HCT116 (cell line): ENCODE results near the gene KANK2. TPM values are rescaled to one million over a fixed set of nuclear protein-coding genes. Genes with fewer than 3 reads are reported as not detected.

ENCODE experiments used
- ATAC-seq: fragments of 200-7000 bp; cut with Tn5 transposase; 2 replicates; pipeline ENCODE4 v1.9.1; 2020; ENCODE audit warnings: mild to moderate bottlenecking, moderate library complexity
- BruUV-seq: library from RNA; stranded (reverse); fragments of 400-500 nt; replicated peaks from 2 replicates; lab custom pipeline; 2021; lab: Mats Ljungman, UMichigan
- CTCF ChIA-PET: fragments of 300-600 bp; sonication (Branson Sonifier 250); formaldehyde crosslinking; loops from one replicate; lab custom pipeline; 2021; ENCODE audit warnings: antibody characterized with exemption; lab: Charles Lee
- POLR2A ChIA-PET: fragments of 300-600, 350-600 bp; sonication (Branson Sonifier 250); formaldehyde crosslinking; loops from one replicate; lab custom pipeline; 2021; ENCODE audit warnings: antibody characterized with exemption; lab: Charles Lee
- RAD21 ChIA-PET, 2 experiments: fragments of 300-600 bp; sonication (Branson Sonifier 250); formaldehyde crosslinking; loops; one replicate each; lab custom pipeline; 2023; ENCODE audit warnings: low total read pairs in 2 of 2; ENCODE audit not compliant: uncharacterized antibody in 2 of 2, unreplicated experiment in 2 of 2, low non-redundant PET in 1 of 2; lab: Charles Lee
- DNase-seq: peaks from one replicate; pipeline ENCODE4 v3.0.0-alpha.2; 2010; ENCODE audit warnings: low read depth, low spot score
- H2AFZ ChIP-seq: fragments of 200-600 bp; shearing (Covaris generic), sonication (generic); 2 replicates; pipeline ENCODE4 v1.6.1; 2017; ENCODE audit warnings: low read depth, mixed run types, mixed read lengths, antibody characterized with exemption, low read length; ENCODE audit not compliant: poor library complexity, severe bottlenecking
- H3K27ac ChIP-seq: 2 replicates; pipeline ENCODE4 v1.5.1; 2012; ENCODE audit warnings: low read depth, low read length
- H3K27me3 ChIP-seq: fragments of 200-600 bp; sonication (generic); 2 replicates; pipeline ENCODE4 v1.6.1; 2016; ENCODE audit warnings: mixed run types, low read length, mixed read lengths; ENCODE audit not compliant: insufficient read depth
- H3K36me3 ChIP-seq, 2 experiments: fragments of 200-500 bp in 1 of 2; fragments of 200-600 bp in 1 of 2; sonication (Bioruptor generic) in 1 of 2; sonication (generic) in 1 of 2; 2 replicates each; pipeline versions ENCODE4 v1.5.1 to v1.6.1; 2014 to 2016; ENCODE audit warnings: low read length in 2 of 2, inconsistent platforms in 1 of 2, mixed read lengths in 1 of 2, mixed run types in 1 of 2; ENCODE audit not compliant: insufficient read depth in 2 of 2, control insufficient read depth in 1 of 2
- H3K4me1 ChIP-seq, 2 experiments: fragments of 200-600 bp in 1 of 2; sonication (generic) in 1 of 2; 2 replicates each; pipeline versions ENCODE4 v1.5.1 to v1.6.1; 2012 to 2017; ENCODE audit warnings: low read length in 2 of 2, inconsistent platforms in 1 of 2, mild to moderate bottlenecking in 1 of 2, mixed read lengths in 1 of 2, mixed run types in 1 of 2, moderate library complexity in 1 of 2; ENCODE audit not compliant: insufficient read depth in 2 of 2, control insufficient read depth in 1 of 2
- H3K4me2 ChIP-seq: fragments of 200-600 bp; sonication (generic); 2 replicates; pipeline ENCODE4 v1.6.1; 2017; ENCODE audit warnings: mixed run types, low read length, mixed read lengths
- H3K4me3 ChIP-seq, 2 experiments: fragments of 200-600 bp in 1 of 2; sonication (generic) in 1 of 2; replicated peaks in 1 of 2; 2 replicates each; pipeline ENCODE4 v1.5.1; 2011 to 2016; ENCODE audit warnings: low read length in 2 of 2, control low read depth in 1 of 2, low read depth in 1 of 2, mild to moderate bottlenecking in 1 of 2, mixed read lengths in 1 of 2, mixed run types in 1 of 2
- H3K79me2 ChIP-seq: fragments of 200-600 bp; sonication (generic); 2 replicates; pipeline ENCODE4 v1.6.1; 2017; ENCODE audit warnings: mild to moderate bottlenecking, mixed run types, low read length, moderate library complexity, mixed read lengths; ENCODE audit not compliant: insufficient read depth
- H3K9ac ChIP-seq: fragments of 200-600 bp; sonication (generic); 2 replicates; pipeline ENCODE4 v1.6.1; 2016; ENCODE audit warnings: low read length, mixed read lengths
- H3K9me2 ChIP-seq: fragments of 200-600 bp; sonication (generic), shearing (Covaris generic); 2 replicates; pipeline ENCODE4 v1.6.1; 2017; ENCODE audit warnings: mixed run types, mild to moderate bottlenecking, moderate library complexity; ENCODE audit not compliant: insufficient read depth
- H3K9me3 ChIP-seq, 2 experiments: fragments of 200-500 bp in 1 of 2; fragments of 200-600 bp in 1 of 2; sonication (Bioruptor generic) in 1 of 2; sonication (generic) in 1 of 2; 2 replicates each; pipeline ENCODE4 v1.6.1; 2014 to 2017; ENCODE audit warnings: low read length in 2 of 2, mixed read lengths in 2 of 2, inconsistent platforms in 1 of 2, low read depth in 1 of 2, mild to moderate bottlenecking in 1 of 2, mixed run types in 1 of 2, moderate library complexity in 1 of 2; ENCODE audit not compliant: control insufficient read depth in 1 of 2, insufficient read depth in 1 of 2
- H4K20me1 ChIP-seq: fragments of 200-600 bp; sonication (generic), shearing (Covaris generic); 2 replicates; pipeline ENCODE4 v1.6.1; 2017; ENCODE audit warnings: mixed run types, mild to moderate bottlenecking, moderate library complexity; ENCODE audit not compliant: insufficient read depth
- CEBPB ChIP-seq: IDR thresholded peaks from 2 replicates; pipeline ENCODE4 v1.6.1; 2012; ENCODE audit warnings: low read depth
- EGR1 ChIP-seq: IDR thresholded peaks from 2 replicates; pipeline ENCODE4 v1.6.1; 2012; ENCODE audit warnings: low read depth
- ELF1 ChIP-seq: IDR thresholded peaks from 2 replicates; pipeline ENCODE4 v1.6.1; 2012; ENCODE audit warnings: low read depth, borderline replicate concordance
- EZH2phosphoT487 ChIP-seq: fragments of 200-600 bp; IDR thresholded peaks from 2 replicates; pipeline ENCODE4 v1.6.1; 2018; ENCODE audit warnings: antibody characterized with exemption, borderline replicate concordance
- FOSL1 ChIP-seq: IDR thresholded peaks from 2 replicates; pipeline ENCODE4 v1.6.1; 2012; ENCODE audit warnings: low read depth
- JUND ChIP-seq: IDR thresholded peaks from 2 replicates; pipeline ENCODE4 v1.6.1; 2012
- POLR2A ChIP-seq: IDR thresholded peaks from 2 replicates; pipeline ENCODE4 v1.7.0; 2011; ENCODE audit warnings: borderline replicate concordance; ENCODE audit not compliant: insufficient read depth, insufficient read length; ENCODE audit errors: extremely low read depth
- POLR2AphosphoS5 ChIP-seq: IDR thresholded peaks from 2 replicates; pipeline ENCODE4 v1.6.1; 2011; ENCODE audit warnings: mild to moderate bottlenecking, low read depth, low read length, moderate library complexity
- SIN3A ChIP-seq: IDR thresholded peaks from 2 replicates; pipeline ENCODE4 v1.6.1; 2012; ENCODE audit warnings: low read depth
- SP1 ChIP-seq: IDR thresholded peaks from 2 replicates; pipeline ENCODE4 v1.6.1; 2012; ENCODE audit warnings: low read depth
- SRF ChIP-seq: IDR thresholded peaks from 2 replicates; pipeline ENCODE4 v1.6.1; 2012; ENCODE audit warnings: low read depth
- TCF7L2 ChIP-seq: IDR thresholded peaks from 2 replicates; pipeline ENCODE4 v1.7.0; 2011; ENCODE audit warnings: borderline replicate concordance, inconsistent platforms; ENCODE audit not compliant: insufficient read depth, insufficient read length; ENCODE audit errors: extremely low read depth
- YY1 ChIP-seq: IDR thresholded peaks from 2 replicates; pipeline ENCODE4 v1.6.1; 2011; ENCODE audit warnings: low read length, low read depth, moderate library complexity, mild to moderate bottlenecking; ENCODE audit not compliant: insufficient replicate concordance; ENCODE audit errors: extremely low read depth
- ZBTB33 ChIP-seq: IDR thresholded peaks from 2 replicates; pipeline ENCODE4 v1.6.1; 2011; ENCODE audit warnings: mild to moderate bottlenecking, low read length, moderate library complexity; ENCODE audit not compliant: insufficient replicate concordance; ENCODE audit errors: extremely low read depth
- ZNF274 ChIP-seq: fragments of 200-500 bp; sonication (Bioruptor generic); IDR thresholded peaks from 2 replicates; pipeline ENCODE4 v1.6.1; 2014; ENCODE audit warnings: mild to moderate bottlenecking, low read depth, low read length, inconsistent platforms
- intact Hi-C: fragments of 100-400 bp; cut with micrococcal nuclease; formaldehyde crosslinking; loops from 2 replicates; pipeline ENCODE4 v1.10.0; 2022
- total RNA-seq: library from RNA; stranded (reverse); gene quantifications from one replicate; pipeline ENCODE4 v1.2.1, GENCODE V29; 2021; ENCODE audit not compliant: unreplicated experiment
- TF ChIP-seq, protein P1 (sequence below): IDR thresholded peaks from 2 replicates; pipeline ENCODE4 v1.6.1; 2012
- TF ChIP-seq, protein P2 (sequence below): IDR thresholded peaks from 2 replicates; pipeline ENCODE4 v1.6.1; 2012; ENCODE audit warnings: low read depth
- TF ChIP-seq, protein P3 (sequence below), 3 experiments: fragments of 200-600 bp in 1 of 3; sonication (generic) in 1 of 3; IDR thresholded peaks in 2 of 3; conservative IDR thresholded peaks in 1 of 3; 2 replicates each; pipeline ENCODE4 v1.5.1; 2012 to 2017; ENCODE audit warnings: low read depth in 2 of 3, low read length in 2 of 3, antibody characterized with exemption in 1 of 3, borderline replicate concordance in 1 of 3, control low read depth in 1 of 3, mild to moderate bottlenecking in 1 of 3, mixed read lengths in 1 of 3, mixed run types in 1 of 3, moderate library complexity in 1 of 3; ENCODE audit not compliant: insufficient read depth in 1 of 3

KANK2 gene
- total RNA-seq, 1 experiment from 2014 or later: 43.6 TPM

DNA sequence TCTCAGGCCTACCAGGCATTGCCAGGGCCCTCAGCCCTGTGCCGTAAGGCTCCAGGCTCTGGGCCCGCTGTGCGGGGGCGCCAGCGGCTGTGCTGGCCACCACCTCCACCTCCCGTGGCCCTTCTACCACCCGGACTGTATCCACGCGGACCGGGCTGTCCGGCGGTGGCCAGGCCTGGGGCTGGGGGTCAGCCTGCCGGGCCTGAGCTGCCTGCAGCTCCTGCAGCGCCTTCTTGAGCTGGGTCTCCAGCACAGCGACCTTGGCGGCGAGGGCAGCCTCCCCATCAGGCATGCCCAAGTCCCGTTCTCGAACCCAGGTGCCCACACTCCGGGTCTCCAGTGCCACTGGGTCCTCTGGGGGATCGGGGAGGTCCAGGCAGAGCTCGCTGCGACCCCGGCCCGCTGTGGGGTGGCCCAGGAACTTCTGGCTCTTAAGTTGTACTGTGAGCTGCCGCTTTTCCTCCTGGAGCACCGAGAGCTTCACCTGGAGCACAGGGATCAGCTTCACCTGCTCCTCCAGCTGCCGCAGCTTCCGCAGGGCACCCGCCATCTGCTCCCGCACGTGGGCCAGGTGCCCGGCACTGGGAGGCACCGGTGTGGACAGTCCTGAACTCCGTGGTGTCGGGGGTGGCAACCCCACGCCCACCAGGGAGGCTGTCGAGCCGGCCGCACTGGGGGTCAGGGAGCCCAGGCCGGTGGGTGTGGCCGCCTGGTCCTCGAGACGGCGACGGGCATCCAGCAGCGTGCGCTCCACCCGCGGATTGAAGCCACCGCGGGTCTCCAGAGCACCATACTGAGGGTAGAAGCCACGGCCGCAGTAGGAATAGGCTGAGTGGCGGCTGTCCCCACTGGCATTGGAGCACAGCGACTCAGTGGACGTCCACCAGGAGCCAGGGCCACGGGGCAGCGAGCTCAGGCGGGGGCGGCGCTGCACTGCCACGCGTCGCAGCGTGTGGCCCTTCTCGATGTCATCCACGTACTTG is 4.1 kb downstream of the KANK2 start:
- intact Hi-C loops: no loop called here
- Histone ChIP-seq H3K4me2 (no peak overlapping the region), H3K9me3 (no peaks in the 10 kb centered on the region), H3K9ac (no peak overlapping the region), H3K4me3 (no peak overlapping the region), H3K27ac (no peak overlapping the region; the same call in 1 of the 2 replicates), H4K20me1 (no peaks in the 10 kb centered on the region), H3K27me3 (no peaks in the 10 kb centered on the region), H3K79me2 (0 out of 2 replicates have a peak, but pooled peaks cover 2% of the 10 kb centered on the region), H3K4me1 (peaks cover 20 to 29% of the 10 kb centered on the region in 2 experiments), H3K9me2 (no peaks in the 10 kb centered on the region), H2AFZ (no peak overlapping the region), H3K36me3 (peaks cover 0 to 8% of the 10 kb centered on the region in 2 experiments; a peak in 1 of 4 replicates)
- BruUV-seq: no TSS peak
- ChIA-PET CTCF (interaction anchor here (0.6 kb wide), 1 partner anchor 14 kb away, joined by 3 read pairs; no protein-coding TSS in a partner anchor), RAD21 (no interaction called here), POLR2A (no interaction called here)
- TF ChIP-seq, protein P1, sequence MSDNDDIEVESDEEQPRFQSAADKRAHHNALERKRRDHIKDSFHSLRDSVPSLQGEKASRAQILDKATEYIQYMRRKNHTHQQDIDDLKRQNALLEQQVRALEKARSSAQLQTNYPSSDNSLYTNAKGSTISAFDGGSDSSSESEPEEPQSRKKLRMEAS: no peak
- no peak for TF ChIP-seq POLR2AphosphoS5
- no peak for TF ChIP-seq JUND
- no peak for TF ChIP-seq TCF7L2
- TF ChIP-seq SIN3A: no peak
- TF ChIP-seq YY1: no peak
- TF ChIP-seq SP1: no peak
- TF ChIP-seq, protein P2, sequence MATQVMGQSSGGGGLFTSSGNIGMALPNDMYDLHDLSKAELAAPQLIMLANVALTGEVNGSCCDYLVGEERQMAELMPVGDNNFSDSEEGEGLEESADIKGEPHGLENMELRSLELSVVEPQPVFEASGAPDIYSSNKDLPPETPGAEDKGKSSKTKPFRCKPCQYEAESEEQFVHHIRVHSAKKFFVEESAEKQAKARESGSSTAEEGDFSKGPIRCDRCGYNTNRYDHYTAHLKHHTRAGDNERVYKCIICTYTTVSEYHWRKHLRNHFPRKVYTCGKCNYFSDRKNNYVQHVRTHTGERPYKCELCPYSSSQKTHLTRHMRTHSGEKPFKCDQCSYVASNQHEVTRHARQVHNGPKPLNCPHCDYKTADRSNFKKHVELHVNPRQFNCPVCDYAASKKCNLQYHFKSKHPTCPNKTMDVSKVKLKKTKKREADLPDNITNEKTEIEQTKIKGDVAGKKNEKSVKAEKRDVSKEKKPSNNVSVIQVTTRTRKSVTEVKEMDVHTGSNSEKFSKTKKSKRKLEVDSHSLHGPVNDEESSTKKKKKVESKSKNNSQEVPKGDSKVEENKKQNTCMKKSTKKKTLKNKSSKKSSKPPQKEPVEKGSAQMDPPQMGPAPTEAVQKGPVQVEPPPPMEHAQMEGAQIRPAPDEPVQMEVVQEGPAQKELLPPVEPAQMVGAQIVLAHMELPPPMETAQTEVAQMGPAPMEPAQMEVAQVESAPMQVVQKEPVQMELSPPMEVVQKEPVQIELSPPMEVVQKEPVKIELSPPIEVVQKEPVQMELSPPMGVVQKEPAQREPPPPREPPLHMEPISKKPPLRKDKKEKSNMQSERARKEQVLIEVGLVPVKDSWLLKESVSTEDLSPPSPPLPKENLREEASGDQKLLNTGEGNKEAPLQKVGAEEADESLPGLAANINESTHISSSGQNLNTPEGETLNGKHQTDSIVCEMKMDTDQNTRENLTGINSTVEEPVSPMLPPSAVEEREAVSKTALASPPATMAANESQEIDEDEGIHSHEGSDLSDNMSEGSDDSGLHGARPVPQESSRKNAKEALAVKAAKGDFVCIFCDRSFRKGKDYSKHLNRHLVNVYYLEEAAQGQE: no peak
- no peak for TF ChIP-seq ZBTB33
- no peak for TF ChIP-seq CEBPB
- TF ChIP-seq ZNF274: no peak
- TF ChIP-seq FOSL1: no peak
- TF ChIP-seq POLR2A: no peak
- no peak for TF ChIP-seq EGR1
- TF ChIP-seq, protein P3, sequence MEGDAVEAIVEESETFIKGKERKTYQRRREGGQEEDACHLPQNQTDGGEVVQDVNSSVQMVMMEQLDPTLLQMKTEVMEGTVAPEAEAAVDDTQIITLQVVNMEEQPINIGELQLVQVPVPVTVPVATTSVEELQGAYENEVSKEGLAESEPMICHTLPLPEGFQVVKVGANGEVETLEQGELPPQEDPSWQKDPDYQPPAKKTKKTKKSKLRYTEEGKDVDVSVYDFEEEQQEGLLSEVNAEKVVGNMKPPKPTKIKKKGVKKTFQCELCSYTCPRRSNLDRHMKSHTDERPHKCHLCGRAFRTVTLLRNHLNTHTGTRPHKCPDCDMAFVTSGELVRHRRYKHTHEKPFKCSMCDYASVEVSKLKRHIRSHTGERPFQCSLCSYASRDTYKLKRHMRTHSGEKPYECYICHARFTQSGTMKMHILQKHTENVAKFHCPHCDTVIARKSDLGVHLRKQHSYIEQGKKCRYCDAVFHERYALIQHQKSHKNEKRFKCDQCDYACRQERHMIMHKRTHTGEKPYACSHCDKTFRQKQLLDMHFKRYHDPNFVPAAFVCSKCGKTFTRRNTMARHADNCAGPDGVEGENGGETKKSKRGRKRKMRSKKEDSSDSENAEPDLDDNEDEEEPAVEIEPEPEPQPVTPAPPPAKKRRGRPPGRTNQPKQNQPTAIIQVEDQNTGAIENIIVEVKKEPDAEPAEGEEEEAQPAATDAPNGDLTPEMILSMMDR (IDR thresholded peaks at IDR 0.05 in 2 of 3, conservative IDR thresholded peaks at IDR 0.05 in 1 of 3; ENCODE audit: borderline replicate concordance in 1 of 3, insufficient read depth in 1 of 3, low read depth in 2 of 3, low read length in 2 of 3): no peak
- no peak for TF ChIP-seq EZH2phosphoT487
- TF ChIP-seq SRF: no peak
- no peak for TF ChIP-seq ELF1
- ATAC-seq: no peak
- DNase-seq: no peak
